Ovary (tissue), 9 donors: ENCODE measurements around the gene PHACTR3. TPM values are rescaled to one million over a fixed set of nuclear protein-coding genes. Genes with fewer than 3 reads are reported as not detected.

Source experiments
- DNase-seq, 5 donors: peaks; one replicate each; pipeline ENCODE4 v3.0.0-alpha.2; 2019 to 2020
- H3K27ac ChIP-seq, 2 donors: fragments of 200-600 bp; one replicate each; pipeline versions ENCODE4 v1.5.1 to v1.8.0; 2019 to 2022
- H3K27me3 ChIP-seq: fragments of 200-600 bp; one replicate; pipeline ENCODE4 v1.8.0; 2022
- H3K36me3 ChIP-seq: fragments of 200-600 bp; sonication (generic); one replicate; pipeline ENCODE4 v1.5.1; 2019
- H3K4me1 ChIP-seq: one replicate; pipeline ENCODE4 v1.8.1; 2013; ENCODE audit warnings: mild to moderate bottlenecking, moderate library complexity; ENCODE audit not compliant: insufficient read depth
- H3K4me3 ChIP-seq: fragments of 200-600 bp; sonication (generic); one replicate; pipeline ENCODE4 v1.5.1; 2017
- H3K9me3 ChIP-seq, 2 donors: fragments of 200-600 bp in 1 of 2; sonication (generic) in 1 of 2; one replicate each; pipeline versions ENCODE4 v1.5.1 to v1.8.1; 2013 to 2019; ENCODE audit warnings: mild to moderate bottlenecking in 1 of 2, moderate library complexity in 1 of 2
- CTCF ChIP-seq, 3 donors: fragments of 450-650 bp in 2 of 3; fragments of 200-600 bp in 1 of 3; IDR thresholded peaks; one replicate each; pipeline versions ENCODE4 v1.5.1 to v1.8.0; 2016 to 2022; ENCODE audit warnings: antibody characterized with exemption in 3 of 3, mild to moderate bottlenecking in 1 of 3
- EP300 ChIP-seq: sonication (generic); formaldehyde crosslinking; IDR thresholded peaks from one replicate; pipeline ENCODE4 v1.6.1; 2017; ENCODE audit warnings: antibody characterized with exemption
- POLR2A ChIP-seq: fragments of 450-650 bp; IDR thresholded peaks from one replicate; pipeline ENCODE4 v1.6.1; 2017; ENCODE audit warnings: antibody characterized with exemption, mild to moderate bottlenecking, moderate library complexity
- WGBS, 3 donors: extraction: QIAGEN DNeasy Blood & Tissue Kit in 1 of 3; methylation state at CpG; one replicate each; pipeline versions ENCODE4 v1.1.5 to v1.1.7; 2013 to 2017; 5-methylcytosine and 5-hydroxymethylcytosine counted together
- intact Hi-C, 4 donors: fragments of 100-400 bp; cut with DNase I; formaldehyde crosslinking; loops; one replicate each; pipeline versions ENCODE4 v1.11.0 to v1.15.1; 2022 to 2023
- polyA plus RNA-seq, 2 donors: library from polyadenylated mRNA; stranded (reverse); fragments of 200-250 nt in 1 of 2; fragments of 350-450 nt in 1 of 2; fragmentation: Illumina TruSeq in 1 of 2; extraction: RNeasy Lipid Tissue Mini Kit (QIAGEN cat#74804) in 1 of 2; gene quantifications; one replicate each; pipeline ENCODE4 v1.2.3, GENCODE V29; 2013 to 2014
- total RNA-seq, 7 donors: library from RNA; depleted of rRNA in 2 of 7; stranded (reverse); fragments of >200 nt in 2 of 7; fragmentation: NEBNext Ultra II Directional in 3 of 7; extraction: Animal tissue kit (Norgen Biotek cat#: 25700) in 3 of 7; gene quantifications; one replicate each; pipeline versions ENCODE4 v1.1.0 to v1.2.4, GENCODE V29; 2016 to 2023
- donor health status: DM: no; HTN: no; CAD: no; lungs with moderate emphysema.
- donor health status: DM: no; HTN: no; CAD: no.
- donor health status: Bipolar disorder and iron deficiency.
- donor health status: DM: yes; HTN: yes; CAD: no.
- donor health status: DM: no; HTN: no; CAD: no.
- donor health status: DM: yes; HTN: yes; CAD: no.

PHACTR3 gene
- total and polyA plus RNA-seq, 9 donors: 5.7 to 19.0 (median 9.1) TPM

- no peaks in the 10 kb centered on the region for H3K27me3 ChIP-seq
- H3K9me3 ChIP-seq: no peaks in the 10 kb centered on the region
- intact Hi-C loops: no loop called here
- peaks cover 3% of the 10 kb centered on the region for H3K4me1 ChIP-seq
- 81 to 86% (median 82%) methylated on average over 8 of the region's 8 CpGs for WGBS, 3 donors
- H3K36me3 ChIP-seq: no peaks in the 10 kb centered on the region
- no peak overlapping the region for H3K27ac ChIP-seq
- no peak overlapping the region for H3K4me3 ChIP-seq
- DNase-seq: no peak
- TF ChIP-seq CTCF (IDR thresholded peaks at IDR 0.05) (no peak), POLR2A (no peak), EP300 (no peak)
Measured at GRCh38 chr20:59678951-59679350, 74.6 kb downstream of the PHACTR3 start.

GRCh38 chr20:59680148-59680650 is 75.9 kb downstream of the PHACTR3 start:
- Histone ChIP-seq H3K4me1 (peaks cover 3% of the 10 kb centered on the region), H3K4me3 (no peak overlapping the region), H3K27me3 (no peaks in the 10 kb centered on the region), H3K27ac (no peak overlapping the region), H3K9me3 (no peaks in the 10 kb centered on the region), H3K36me3 (no peaks in the 10 kb centered on the region)
- intact Hi-C loops: no loop called here
- no peak for DNase-seq
- 89 to 92% (median 90%) methylated on average over 9 of the region's 9 CpGs for WGBS, 3 donors
- TF ChIP-seq CTCF (IDR thresholded peaks at IDR 0.05) (no peak), POLR2A (no peak), EP300 (no peak)

- peaks cover 3% of the 10 kb centered on the region for H3K4me1 ChIP-seq
- intact Hi-C loops: no loop called here
- H3K36me3 ChIP-seq: no peaks in the 10 kb centered on the region
- no peak overlapping the region for H3K4me3 ChIP-seq
- no peak for DNase-seq
- H3K9me3 ChIP-seq: no peaks in the 10 kb centered on the region
- no peak for TF ChIP-seq EP300
- TF ChIP-seq CTCF (IDR thresholded peaks at IDR 0.05): no peak
- TF ChIP-seq POLR2A: no peak
- no peak overlapping the region for H3K27ac ChIP-seq
- 93 to 100% (median 98%) methylated on average over 1 of the region's 1 CpG for WGBS, 3 donors
- H3K27me3 ChIP-seq: no peaks in the 10 kb centered on the region
Measured at GRCh38 chr20:59680852-59681251, 76.5 kb downstream of the PHACTR3 start.

- Histone ChIP-seq H3K27ac (no peak overlapping the region), H3K4me1 (peaks cover 3% of the 10 kb centered on the region), H3K36me3 (no peaks in the 10 kb centered on the region), H3K27me3 (no peaks in the 10 kb centered on the region), H3K9me3 (no peaks in the 10 kb centered on the region), H3K4me3 (no peak overlapping the region)
- DNase-seq: no peak
- intact Hi-C loops: no loop called here
- TF ChIP-seq CTCF (IDR thresholded peaks at IDR 0.05) (no peak), POLR2A (no peak), EP300 (no peak)
- WGBS, 3 donors: 86 to 91% (median 87%) methylated on average over 10 of the region's 10 CpGs
Measured at GRCh38 chr20:59682603-59683002, 78.3 kb downstream of the PHACTR3 start.
